GM21529 (cell line): ENCODE measurements around the gene GIPC2.
"Not testable (repeated sequence)": the region's sequence is repeated elsewhere in the genome, so short reads cannot be mapped to it uniquely, and the experiment has no call there.

ENCODE experiments used
- ATAC-seq: cut with Tn5 transposase; IDR thresholded peaks from one replicate; pipeline ENCODE4 v1.9.1; 2021; ENCODE audit not compliant: unreplicated experiment

The GIPC2 gene

DNA sequence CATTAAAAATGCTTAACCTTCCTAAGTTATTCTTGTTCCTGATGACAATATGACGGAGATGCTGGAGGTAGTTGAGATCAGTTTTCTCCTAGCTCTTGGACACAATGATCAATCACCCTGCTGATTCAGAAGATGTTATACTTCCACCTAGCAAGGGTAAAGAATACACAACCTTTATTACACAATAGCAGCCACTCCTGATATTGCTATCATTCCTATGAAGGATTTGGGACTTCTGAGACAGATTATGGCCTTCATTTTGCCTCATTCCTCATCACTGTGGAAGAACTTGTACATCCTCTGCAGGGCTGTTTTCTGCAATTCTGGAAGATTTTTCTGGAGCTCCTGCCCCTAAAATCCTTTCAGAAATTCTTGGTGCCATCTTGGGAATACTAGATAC is 47.8 kb downstream of the GIPC2 start:
- ATAC-seq = no peak

DNA sequence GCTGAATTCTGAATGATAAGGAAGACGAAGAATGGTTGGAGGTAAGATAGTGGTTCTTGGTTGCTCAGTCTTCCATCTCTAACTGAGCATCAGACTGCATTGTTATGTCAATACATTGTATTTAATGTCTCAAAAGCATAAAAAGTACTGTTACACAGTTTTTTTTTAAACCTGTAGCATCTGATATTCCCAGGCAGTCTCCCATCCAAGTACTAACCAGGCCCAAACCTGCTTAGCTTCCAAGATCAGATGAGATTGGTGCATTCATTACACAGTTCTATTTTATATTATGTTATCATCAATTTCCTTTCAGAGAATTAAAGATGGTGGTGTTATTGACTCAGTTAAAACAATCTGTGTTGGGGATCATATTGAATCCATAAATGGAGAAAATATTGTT is 48.9 kb downstream of the GIPC2 start:
- no peak for ATAC-seq

DNA sequence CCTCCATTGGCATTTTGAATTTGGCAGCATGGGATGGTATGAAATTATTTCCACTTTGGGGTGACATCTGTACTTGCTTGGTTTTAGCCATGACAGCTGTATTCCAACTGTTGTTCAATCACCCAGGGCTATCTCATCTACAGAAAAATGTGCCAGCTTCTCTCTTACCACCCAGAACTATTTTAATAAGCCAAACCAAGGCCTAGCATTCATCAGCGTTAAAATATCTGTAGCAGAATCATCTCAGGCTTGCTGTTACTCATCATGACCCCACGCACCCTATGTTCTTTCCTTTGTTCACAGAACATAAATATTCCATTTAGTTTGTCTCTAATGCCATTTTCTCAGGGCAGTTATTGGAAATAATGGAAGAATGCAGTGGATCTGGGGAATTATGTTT is 49.8 kb downstream of the GIPC2 start:
- no peak for ATAC-seq

DNA sequence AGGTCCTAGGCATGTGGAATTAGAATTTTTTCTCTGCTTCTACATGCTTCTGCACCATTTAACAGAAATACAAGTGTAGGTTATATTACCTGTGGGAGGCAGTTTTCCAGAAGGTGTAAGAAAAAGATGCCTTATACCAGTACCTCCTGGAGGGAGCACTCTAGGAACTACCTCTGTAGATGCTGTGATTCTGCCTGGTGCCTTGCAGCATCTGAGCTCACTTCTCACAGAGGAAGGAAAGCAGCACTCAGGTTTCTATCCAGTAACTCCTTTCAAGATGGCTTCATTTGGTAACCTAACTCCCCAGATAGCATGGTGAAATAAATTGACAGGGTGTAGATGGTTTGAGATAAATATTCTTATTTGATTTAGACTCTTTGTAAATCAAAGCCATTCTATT is 50.3 kb downstream of the GIPC2 start:
- no peak for ATAC-seq

DNA sequence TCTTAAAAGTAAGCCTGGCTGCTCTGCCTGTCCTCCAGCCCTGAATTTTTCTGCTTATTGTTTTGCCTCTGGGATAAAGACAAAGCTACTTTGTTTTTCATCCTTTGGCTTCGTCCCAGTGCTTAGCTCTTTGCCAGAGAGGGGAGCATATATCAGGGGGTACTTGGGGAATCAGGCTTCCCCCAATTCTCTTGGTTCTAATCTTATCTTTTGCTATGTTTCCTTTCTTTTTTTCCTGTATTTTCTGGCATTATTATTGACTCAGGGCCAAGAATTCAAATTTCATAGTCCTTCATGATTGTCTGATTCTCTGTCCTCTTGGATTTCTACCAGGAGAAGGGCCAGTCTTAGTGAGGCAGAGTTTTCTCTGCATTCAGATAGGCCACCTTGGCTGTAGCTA is 51.2 kb downstream of the GIPC2 start:
- no peak for ATAC-seq

DNA sequence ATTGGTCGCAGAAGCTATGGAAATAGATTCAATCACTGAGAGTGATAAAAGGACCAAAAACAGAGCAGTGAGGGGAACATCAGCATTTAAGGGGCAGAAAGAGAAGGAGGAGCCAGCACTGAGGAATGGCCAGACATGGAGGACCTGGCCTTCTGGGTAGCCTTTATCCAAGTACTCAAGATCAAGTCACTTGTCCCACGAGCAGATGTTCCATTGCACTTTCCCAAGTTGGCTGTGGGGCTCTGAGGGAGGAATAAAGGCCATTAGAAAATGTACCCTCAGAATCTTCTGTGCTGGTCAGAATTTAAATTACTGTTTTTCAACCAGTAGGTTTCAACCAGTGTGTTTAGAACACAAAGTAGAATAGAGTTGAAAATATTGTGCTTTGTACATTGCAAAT is 55.3 kb downstream of the GIPC2 start:
- no peak for ATAC-seq

DNA sequence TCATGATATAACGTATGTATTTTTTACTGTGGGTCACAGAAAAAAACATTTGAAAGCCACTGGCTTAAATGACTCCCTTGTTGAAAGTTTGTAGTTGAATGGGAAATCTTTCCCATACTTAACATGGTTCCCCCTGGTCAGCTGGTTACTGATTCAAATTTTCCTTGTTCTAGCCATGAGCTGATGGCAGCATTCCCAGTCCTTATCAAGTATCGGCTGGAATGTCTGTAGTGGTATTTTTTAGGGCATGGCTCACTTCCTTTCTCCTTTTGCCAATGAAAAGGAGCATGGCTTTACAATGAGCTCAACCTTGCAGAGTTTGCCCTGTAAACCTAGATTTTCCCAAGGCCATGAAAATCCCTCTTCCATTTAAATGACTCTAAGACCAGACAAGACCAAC is 55.7 kb downstream of the GIPC2 start:
- ATAC-seq = no peak

DNA sequence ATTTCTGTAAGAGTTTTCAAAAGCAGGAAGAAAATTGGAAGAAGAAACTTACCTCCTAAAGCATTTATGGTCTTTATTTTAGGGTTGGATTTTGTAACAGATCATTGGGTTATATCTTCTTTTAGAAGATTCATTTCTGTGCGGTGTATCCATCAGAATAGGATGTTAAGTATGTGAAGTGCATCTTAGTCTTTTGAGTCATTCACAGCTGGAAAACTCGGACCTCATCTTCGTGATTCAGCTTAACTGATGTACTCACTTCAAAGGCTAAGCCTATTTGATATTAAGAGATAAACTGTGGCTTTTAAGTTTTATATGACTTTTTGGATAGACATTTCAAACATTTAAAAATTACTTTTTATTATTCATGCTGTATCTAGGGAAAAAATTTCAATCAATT is 56.3 kb downstream of the GIPC2 start:
- ATAC-seq = no peak

DNA sequence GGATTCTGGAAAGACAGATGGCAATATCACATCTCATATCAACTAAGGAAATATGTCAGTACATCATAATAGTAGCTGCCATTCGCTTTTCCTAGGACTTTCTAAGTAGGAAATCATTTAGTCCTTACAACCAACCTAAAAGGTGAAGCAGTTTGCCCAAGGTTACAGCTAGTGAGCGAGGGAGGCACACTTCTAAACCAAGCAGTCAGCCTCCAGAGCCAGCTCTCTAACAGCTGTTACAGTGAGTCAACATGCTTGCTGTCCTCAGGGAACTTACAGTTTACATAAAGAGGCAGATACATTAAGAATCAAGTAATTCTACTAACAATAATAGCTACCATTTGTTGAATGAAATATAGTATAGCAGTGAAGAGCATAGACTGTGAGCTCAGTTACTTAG is 57.1 kb downstream of the GIPC2 start:
- ATAC-seq = no peak

DNA sequence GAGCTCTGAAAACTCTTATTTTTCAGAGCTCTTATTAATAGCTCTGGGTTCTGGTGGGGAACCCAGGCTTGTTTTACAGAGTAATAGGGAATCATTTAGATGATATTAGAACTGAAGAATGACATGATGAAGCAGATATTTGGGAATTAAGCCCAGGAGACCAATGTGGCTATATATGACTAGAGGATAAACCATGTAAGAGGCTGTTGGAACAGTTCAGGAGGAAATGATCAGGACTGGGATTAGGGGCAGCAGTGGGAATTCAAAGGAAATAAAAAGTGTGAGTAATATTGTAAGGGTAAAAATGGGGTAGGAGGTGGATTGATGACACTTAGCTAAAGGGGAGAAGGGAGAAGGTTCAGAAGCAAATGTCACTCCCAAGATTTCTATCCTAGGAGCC is 58.6 kb downstream of the GIPC2 start:
- no peak for ATAC-seq

DNA sequence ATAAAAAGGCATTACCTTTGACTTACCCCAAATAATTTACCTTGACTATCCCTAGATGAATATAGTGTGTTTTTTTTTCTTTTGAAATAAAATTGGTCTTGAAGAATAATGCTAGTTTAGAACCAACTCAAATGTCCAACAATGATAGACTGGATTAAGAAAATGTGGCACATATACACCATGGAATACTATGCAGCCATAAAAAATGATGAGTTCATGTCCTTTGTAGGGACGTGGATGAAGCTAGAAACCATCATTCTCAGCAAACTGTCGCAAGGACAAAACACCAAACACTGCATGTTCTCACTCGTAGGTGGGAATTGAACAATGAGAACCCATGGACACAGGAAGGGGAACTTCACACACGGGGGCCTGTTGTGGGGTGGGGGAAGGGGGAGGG is 63.9 kb downstream of the GIPC2 start:
- not testable (repeated sequence) for ATAC-seq

DNA sequence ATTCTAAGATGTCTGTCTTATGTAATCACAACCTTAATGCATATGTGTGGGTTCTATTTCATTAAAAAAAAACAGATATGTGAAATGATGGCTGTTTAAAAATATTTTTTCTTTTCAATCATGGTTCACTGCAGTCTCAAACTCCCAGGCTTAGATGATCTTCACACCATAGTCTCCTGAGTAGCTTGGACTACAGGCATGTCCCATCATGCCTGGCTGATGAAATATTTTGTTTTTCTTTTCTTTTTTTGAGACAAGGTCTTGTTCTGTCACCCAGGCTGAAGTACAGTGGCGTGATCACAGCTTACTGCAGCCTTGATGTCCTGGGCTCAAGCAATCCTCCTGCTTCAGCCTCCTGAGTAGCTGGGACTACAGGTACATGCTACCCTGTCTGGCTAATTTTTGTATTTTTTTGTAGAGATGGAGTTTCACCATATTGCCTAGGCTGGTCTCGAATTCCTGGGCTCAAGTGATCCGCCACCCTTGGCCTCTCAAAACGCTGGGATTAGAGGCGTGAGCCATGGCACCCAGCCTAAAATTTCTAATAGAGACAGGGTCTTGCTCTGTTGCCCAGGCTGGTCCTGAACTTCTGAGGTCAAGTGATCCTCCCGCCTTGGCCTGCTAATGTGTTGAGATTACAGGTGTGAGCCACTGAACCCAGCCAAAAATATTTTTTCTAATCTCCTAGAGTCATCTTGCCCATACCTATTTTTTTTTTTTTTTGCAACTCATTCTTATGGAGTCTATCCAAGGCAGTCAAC is 67.6 kb downstream of the GIPC2 start:
- ATAC-seq = no peak

DNA sequence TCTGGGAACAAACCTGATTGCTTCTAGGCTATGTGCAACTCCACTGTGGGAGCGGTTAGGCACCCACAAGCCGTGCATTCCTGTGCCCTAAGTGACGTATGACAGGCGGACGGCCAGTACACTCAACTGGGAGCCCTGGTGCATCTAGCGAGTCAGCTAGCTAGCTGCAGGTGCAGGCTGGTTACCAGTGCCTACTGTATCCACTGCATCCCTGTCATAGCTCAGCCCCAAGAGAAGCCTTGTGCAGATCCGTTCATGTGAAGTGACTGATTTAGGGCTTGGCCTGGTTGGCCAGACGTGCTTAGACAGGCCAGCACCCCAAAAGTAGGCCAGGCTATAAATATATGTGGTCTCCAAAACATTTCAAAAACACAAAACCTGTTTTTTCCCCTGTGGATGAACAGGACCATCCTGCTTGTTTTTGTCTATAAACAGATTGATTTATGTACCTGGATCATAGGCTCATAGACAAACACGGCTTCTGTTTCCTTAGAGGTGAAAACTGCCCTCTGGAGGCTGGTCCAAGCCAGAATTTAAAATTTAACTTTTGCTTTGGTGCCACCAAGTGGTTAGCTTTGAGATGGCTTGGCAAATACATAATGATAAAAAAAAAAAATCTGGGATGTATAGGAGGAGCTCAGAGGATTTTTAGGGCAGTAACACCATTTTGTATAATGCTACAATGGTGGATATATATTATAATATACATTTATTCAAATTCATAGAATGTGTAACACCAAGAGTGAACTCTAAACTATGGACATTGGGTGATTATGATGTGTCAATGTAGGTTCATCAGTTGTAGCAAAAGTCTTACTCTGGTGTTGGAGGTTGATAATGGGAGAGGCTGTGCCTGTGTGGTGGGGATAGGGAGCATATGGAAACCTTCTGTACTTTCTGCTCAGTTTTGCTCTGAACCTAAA is 68.5 kb downstream of the GIPC2 start:
- peak; percentile 93 for ATAC-seq

DNA sequence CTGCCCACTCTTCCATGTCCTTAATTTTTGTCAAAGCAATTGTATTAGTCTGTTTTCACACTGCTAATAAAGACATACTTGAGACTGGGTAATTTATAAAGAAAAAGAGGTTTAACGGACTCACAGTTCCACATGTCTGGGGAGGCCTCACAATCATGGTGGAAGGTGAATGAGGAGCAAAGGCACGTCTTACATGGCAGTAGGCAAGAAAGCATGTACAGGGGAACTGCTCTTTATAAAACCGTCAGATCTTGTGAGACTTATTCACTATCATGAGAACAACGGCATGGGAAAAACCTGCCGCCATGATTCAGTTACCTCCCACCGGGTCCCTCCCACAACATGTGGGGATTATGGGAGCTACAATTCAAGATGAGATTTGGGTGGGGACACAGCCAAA is 74.7 kb downstream of the GIPC2 start:
- ATAC-seq = not testable (repeated sequence)

DNA sequence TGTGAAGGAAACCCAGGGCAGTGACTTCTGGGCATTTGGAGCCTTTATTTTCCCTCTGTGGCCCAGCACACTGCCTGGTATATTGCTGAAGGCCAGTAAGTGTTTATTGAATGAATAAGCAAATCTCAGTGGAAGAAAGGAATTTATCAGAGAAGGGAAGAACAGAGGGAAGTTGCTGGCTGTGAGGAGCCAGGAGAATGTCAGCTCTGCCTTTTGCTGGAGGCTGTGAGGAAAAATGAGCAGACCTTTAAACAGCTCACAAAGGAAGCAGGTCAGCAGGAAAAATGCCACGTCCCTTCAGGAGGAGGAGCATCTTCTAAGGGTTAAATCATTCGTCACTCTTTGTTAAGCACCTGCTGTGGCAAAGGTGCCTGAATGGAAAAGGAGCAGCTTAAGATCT is 75.9 kb downstream of the GIPC2 start:
- no peak for ATAC-seq

DNA sequence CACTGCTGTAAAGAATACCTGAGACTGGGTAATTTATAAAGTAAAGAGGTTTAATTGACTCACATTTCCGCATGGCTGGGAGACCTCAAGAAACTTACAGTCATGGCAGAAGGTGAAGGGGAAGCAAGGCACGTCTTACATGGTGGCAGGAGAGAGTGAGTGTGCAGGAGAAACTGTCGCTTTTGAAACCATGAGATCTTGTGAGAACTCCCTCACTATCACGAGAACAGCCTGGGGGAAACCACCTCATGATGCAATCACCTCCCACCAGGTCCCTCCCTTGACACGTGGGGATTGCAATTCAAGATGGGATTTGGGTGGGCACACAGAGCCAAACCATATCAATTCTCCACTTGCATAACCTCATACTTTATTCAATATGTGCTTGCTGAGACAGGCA is 76.6 kb downstream of the GIPC2 start:
- ATAC-seq = no peak

DNA sequence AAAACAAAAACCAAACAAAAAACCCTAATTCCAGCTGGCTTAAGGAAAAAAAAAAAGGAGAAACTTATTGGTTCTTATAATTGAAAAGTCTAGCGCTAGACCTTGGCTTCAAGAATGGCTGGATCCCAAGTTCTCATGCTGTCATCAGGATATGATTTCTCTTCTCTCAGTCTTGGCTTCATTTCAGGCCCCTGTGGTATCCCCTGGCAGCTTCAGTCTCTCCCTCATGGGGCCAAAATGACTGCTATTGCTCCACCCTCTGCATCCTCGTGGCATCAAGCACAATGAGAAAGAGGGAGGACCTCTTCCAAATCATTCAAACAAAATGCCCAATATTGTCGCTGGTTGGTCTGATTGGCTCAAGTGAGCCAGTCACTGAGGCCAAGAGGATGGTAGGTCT is 80.7 kb downstream of the GIPC2 start:
- no peak for ATAC-seq

DNA sequence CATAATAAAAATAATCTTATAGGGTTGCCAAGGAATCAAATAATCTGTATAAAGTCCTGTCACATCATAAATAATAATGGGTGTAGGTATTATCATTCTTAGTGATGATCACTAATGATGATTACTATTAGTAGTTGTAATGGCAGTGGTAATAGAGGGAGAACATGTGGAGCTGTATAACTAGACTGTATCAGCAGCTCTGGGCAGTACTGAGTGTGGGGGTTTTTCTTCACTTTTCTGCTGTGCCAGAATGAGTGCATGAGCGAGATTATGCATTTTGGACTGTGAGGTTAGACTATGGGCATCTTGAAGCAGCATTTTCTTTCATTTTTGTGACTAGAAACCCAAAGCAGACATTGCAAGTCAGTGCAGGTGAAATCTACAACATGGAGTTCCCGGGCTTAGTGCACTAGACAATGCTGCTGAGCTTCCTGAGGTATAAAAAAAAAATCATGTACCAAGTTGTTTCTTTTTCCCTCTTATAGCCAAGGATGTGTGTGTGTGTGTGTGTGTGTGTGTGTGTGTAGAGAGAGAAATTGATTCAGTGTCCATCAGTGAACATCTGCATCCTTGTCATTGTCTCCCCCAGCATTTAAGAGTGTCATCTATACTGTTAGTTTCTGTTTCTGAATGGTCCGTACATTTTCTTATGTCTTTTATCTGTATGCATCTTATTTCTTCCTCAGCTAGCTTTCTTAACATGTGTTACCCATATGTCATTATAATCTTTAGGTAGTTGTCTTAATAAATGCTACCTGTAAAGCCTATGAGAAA is 86.6 kb downstream of the GIPC2 start:
- no peak for ATAC-seq

DNA sequence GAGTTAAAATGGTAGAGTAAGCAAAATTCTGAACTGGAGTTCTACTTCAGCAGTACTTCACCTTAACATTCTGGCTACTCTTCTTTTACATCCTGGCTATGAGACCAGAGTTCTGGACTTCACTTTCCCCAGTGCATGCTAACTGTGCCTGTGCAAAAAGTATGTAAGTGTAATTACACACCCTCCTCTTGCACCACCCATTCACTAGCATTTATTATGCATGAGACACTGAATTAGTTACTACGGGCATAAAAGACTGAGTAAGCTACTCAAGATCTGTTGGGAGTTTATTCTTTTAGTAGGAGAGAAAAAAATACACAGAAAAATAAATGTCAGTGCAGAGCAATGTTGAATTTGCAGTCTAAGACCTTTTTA is 87.2 kb downstream of the GIPC2 start:
- ATAC-seq = no peak

DNA sequence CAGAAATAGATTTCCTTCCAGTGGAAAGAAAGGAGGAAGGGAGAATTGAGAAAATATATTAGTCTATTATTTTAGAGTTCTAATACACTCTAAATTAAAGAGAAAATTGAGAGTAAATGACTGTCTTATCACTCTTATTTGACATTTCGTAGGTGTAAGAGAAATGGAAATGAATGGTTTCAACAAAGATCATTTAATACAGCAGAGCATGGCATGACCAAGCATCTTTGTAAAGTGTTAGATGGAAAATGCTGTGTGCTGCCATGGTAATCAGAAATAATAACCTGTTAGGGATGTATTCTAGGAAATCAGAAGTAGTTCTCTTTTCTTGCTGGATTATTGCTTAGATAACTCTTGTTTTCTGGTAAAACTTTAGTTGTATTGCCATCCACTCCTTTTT is 90.9 kb downstream of the GIPC2 start:
- ATAC-seq = no peak

DNA sequence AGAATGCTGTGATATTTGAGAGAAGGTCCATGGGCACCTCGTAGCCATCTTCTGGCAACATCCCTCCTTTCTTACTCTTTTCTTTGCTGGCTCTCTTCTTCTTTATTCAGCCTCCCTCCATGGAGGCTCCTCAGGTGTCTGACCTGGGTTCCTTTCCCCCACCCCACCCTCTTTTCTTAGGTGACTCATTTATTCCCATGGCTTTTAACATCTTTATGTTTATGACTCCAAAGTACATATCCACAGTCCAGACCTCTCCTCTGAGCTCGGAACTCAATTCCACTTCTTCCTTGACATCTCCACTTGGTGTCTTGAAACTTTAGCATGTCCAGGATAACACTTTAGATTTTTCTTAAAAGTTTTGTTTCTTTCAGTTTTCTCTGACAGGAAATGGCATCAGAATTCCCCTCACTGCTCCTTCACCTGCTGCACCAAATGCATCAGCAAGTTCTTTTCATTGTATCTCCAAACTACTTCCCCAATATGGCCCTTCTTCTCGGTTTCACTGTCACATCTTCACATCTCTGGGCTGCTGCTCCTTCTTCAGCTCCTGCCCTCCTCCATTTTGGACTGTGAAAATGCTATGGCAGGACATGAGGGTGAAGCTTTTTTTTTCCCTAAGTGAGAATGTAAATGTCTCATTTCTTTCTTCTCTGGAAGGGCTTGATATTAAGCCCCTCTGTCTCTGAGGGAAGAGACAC is 95.9 kb downstream of the GIPC2 start:
- ATAC-seq = peak; percentile 36
